Measurements from ENCODE around the gene HACD1. TPM values are rescaled to one million over a fixed set of nuclear protein-coding genes. Genes with fewer than 3 reads are reported as not detected.

Gene HACD1
- total and polyA plus RNA-seq, 2 donors from 2014 or later = 11.4 to 11.6 TPM

DNA sequence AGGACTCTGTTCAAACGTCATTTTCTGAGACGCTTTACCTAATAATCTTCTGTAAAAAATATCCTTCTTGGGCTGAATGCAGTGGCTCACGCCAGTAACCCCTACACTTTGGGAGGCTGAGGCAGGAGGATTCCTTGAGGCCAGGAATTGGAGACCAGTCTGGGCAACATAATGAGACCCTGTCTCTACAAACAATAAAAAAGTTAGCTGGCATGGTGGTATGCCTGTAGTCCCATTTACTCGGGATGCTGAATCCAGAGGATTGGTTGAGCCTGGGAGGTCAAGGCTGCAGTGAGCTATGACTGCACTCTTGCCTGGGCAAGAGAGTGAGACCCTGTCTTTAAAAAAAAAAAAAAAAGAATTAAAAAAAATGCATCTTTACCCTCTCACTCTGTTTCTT is 31.9 kb upstream of the HACD1 start:
- H3K27ac ChIP-seq (ENCODE audit: low read depth in 2 of 2, low read length in 2 of 2) = no peak overlapping the region
- H3K27me3 ChIP-seq (ENCODE audit: control insufficient read depth, insufficient read depth, low read length) = no peaks in the 10 kb centered on the region
- DNase-seq (no peak), FAIRE-seq (no peak)
- intact Hi-C loops (cut with DNase I) = no loop called here
- peaks cover 0 to 10% (median 9%) of the 10 kb centered on the region in 3 donors for H3K4me1 ChIP-seq (ENCODE audit: control insufficient read depth in 2 of 3, insufficient read depth in 2 of 3, low read depth in 1 of 3, low read length in 3 of 3)
- H3K9me3 ChIP-seq (ENCODE audit: control insufficient read depth in 2 of 3, insufficient read depth in 1 of 3, low read length in 3 of 3) = no peaks in the 10 kb centered on the region
- no peak overlapping the region for H3K4me3 ChIP-seq (ENCODE audit: low read length in 3 of 3)
- no peaks in the 10 kb centered on the region for H3K36me3 ChIP-seq (ENCODE audit: control insufficient read depth in 2 of 3, insufficient read depth in 3 of 3, low read length in 3 of 3)
- H3K9ac ChIP-seq (ENCODE audit: low read length in 3 of 3) = no peak overlapping the region
- TF ChIP-seq CTCF (IDR thresholded peaks at IDR 0.05; ENCODE audit: borderline replicate concordance, extremely low read depth, insufficient read depth) = no peak

DNA sequence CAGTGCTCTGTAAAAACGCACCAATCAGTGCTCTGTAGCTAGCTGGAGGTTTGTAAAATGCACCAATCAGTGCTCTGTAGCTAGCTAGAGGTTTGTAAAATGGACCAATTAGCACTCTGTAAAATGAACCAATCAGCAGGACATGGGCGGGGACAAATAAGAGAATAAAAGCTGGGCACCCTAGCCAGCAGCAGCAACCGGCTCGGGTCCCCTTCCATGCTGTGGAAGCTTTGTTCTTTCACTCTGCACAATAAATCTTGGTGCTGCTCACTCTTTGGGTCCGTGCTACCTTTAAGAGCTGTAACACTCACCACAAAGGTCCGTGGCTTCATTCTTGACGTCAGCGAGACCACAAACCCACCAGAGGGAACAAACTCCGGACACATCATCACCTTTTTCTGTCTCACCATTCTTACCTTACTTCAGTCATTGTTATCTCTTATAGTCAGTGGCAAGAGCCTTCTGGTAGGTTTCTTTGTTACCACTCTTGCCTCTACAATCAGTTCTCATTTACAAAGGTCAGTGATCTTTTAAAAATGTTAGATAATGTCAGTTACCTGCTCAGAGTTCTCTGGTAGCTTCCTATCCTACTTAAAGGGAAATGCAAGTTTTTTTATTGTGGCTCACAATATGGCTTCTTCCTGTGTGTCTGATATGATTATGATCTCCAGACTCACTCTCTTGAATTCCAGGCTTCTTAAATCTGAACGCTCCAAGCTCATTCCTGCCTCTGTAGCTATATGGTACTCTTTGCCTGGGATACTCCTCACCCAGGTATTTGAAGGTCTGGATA is 31.3 kb upstream of the HACD1 start:
- no peaks in the 10 kb centered on the region for H3K27me3 ChIP-seq (ENCODE audit: control insufficient read depth, insufficient read depth, low read length)
- FAIRE-seq = no peak
- no peak overlapping the region for H3K4me3 ChIP-seq (ENCODE audit: low read length in 3 of 3)
- H3K9ac ChIP-seq (ENCODE audit: low read length in 3 of 3) = no peak overlapping the region
- no peaks in the 10 kb centered on the region for H3K9me3 ChIP-seq (ENCODE audit: control insufficient read depth in 2 of 3, insufficient read depth in 1 of 3, low read length in 3 of 3)
- H3K36me3 ChIP-seq (ENCODE audit: control insufficient read depth in 2 of 3, insufficient read depth in 3 of 3, low read length in 3 of 3) = no peaks in the 10 kb centered on the region
- TF ChIP-seq CTCF (IDR thresholded peaks at IDR 0.05; ENCODE audit: borderline replicate concordance, extremely low read depth, insufficient read depth) = no peak
- intact Hi-C loops (cut with DNase I) = no loop called here
- H3K4me1 ChIP-seq (ENCODE audit: control insufficient read depth in 2 of 3, insufficient read depth in 2 of 3, low read depth in 1 of 3, low read length in 3 of 3) = peaks cover 0 to 10% (median 9%) of the 10 kb centered on the region in 3 donors
- no peak overlapping the region for H3K27ac ChIP-seq (ENCODE audit: low read depth in 2 of 2, low read length in 2 of 2)
- no peak for DNase-seq

DNA sequence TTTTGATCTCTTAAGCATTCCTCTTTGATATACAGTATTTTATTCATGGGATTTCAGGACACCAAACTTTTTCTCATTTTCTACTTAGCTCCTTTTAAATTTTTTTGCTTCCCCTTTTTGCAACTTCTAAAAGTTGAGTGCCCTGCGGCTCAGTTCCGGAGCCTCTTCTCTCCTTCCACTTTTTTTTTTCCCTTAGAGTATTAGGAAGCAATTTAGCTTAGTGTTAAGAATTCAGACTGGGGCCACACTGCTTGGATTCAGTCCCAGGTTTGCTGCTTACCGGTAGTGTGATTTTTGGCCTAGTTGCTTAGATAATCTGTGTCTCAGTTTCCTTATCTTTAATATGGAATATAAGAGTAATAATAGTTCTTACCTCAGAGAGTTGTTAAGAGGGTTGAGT is 30.2 kb upstream of the HACD1 start:
- intact Hi-C loops (cut with DNase I) = no loop called here
- DNase-seq (no peak), FAIRE-seq (no peak)
- Histone ChIP-seq H3K27ac (ENCODE audit: low read depth in 2 of 2, low read length in 2 of 2) (no peak overlapping the region), H3K36me3 (ENCODE audit: control insufficient read depth in 2 of 3, insufficient read depth in 3 of 3, low read length in 3 of 3) (no peaks in the 10 kb centered on the region), H3K9me3 (ENCODE audit: control insufficient read depth in 2 of 3, insufficient read depth in 1 of 3, low read length in 3 of 3) (no peaks in the 10 kb centered on the region), H3K4me3 (ENCODE audit: low read length in 3 of 3) (no peak overlapping the region), H3K9ac (ENCODE audit: low read length in 3 of 3) (no peak overlapping the region), H3K4me1 (ENCODE audit: control insufficient read depth in 2 of 3, insufficient read depth in 2 of 3, low read depth in 1 of 3, low read length in 3 of 3) (peaks cover 0 to 9% (median 5%) of the 10 kb centered on the region in 3 donors), H3K27me3 (ENCODE audit: control insufficient read depth, insufficient read depth, low read length) (no peaks in the 10 kb centered on the region)
- TF ChIP-seq CTCF (IDR thresholded peaks at IDR 0.05; ENCODE audit: borderline replicate concordance, extremely low read depth, insufficient read depth) = no peak
